Stimulated activated CD8-positive, alpha-beta memory T cell treated with anti-CD3 and anti-CD28 coated beads, Interleukin-7, amount 100 ng/mL, for 48 hours (primary cell): ENCODE data around the gene TBC1D25.
A peak's percentile ranks its signal among the peaks of the same experiment; 100 is the strongest.
"Not testable (repeated sequence)": the region's sequence is repeated elsewhere in the genome, so short reads cannot be mapped to it uniquely, and the experiment has no call there.

Source experiments
- DNase-seq, 2 donors: peaks; one replicate each; pipeline ENCODE4 v3.0.0-alpha.2; 2020; ENCODE audit warnings: low read depth in 1 of 2; ENCODE audit errors: extremely low read depth in 1 of 2

TBC1D25 gene

DNA sequence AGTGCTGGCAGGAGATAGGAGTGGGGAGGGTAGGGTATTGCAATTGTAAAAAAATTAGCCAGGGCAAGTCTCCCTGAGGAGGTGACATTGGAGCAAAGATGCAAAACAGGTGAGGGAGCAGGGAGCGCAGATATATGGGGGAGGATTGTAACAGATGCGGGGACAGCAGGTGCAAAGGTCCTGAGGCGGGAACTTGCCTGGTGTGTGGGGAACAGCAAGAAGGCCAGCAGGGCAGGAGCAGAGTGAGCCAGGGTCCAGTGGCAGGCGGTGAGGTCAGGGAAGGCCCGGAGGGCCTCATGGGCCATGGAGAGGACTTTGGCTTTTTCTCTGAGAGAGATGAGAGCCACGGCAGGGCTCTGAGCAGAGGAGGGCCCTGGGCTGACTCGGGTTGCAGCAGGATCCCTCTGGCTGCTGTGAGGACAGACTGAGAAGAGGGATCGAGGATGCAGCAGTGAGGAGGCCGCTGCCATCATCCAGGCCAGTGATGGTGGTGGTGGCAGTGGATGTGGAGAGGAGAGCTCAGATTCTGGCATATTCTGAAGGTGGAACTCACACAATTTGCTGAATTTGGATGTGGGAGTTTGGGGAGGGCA lies 24.6 kb upstream of the TBC1D25 start:
- DNase-seq: no peak

DNA sequence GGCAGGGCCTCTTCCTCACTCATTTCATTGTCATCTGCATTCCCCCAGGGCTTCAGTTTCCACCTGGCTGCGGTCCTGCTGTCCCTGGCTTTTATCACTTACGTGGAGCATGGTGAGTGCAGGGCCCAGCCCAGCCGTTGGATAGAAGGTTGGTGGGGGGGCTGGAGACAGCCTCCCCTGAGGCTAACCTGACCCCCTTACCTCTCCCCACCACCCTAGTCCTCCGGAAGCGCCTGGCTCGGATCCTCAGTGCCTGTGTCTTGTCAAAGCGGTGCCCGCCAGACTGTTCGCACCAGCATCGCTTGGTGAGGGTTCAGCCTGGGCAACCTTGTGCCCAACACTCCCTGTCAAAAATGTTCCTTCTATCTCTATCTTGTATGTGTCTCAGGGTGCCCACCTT lies 23.7 kb upstream of the TBC1D25 start:
- DNase-seq: no peak

DNA sequence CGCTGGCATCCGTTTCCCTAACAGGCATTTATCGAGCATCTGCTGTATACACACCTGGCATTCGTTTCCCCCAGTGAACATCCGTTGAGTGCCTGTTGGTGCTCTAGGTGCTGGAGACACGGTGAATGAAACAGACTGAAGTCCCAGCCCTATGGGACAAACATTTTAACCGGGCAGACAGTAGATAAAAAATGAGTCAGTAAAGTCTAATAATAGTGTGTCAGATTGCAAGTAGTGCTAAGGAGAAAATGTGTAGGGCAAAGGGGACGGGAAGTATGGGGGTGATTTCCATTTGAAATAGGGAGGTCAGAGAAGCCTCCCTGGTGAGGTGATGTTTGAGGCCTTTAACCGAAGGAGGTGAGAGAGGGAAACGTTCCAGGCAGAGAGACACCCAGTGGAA lies 23.2 kb upstream of the TBC1D25 start:
- no peak for DNase-seq

DNA sequence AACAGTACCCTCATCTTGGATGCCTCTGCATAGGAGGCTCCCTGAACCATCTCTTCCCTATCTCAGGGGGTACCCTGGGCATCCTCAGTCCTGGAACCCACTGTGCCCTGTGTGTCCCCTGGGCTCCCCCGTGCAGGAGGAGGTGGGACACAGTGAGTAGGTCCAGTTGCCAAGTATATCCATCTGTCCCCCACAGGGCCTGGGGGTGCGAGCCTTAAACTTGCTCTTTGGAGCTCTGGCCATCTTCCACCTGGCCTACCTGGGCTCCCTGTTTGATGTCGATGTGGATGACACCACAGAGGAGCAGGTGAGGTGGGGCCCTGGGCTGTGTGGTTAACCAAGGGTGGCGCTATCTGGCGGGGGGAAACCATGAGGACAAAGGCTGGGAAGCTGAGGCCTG lies 22.5 kb upstream of the TBC1D25 start:
- DNase-seq: no peak

DNA sequence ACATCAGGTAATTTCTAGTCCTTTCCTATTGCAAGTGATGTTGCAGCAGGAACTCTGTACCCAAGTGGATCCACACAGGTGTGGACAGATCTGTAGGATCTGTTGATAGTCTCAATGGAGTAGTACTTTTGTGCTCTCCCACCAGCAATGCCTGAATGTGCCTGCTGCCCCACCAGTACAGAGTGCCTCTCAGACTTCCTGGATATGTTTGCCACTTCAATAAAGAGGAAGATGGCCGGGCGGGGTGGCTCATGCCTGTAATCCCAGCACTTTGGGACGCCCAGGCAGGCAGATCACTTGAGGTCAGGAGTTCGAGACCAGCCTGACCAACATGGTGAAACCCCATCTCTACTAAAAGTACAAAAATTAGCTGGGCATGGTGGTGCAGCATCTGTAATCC lies 20.0 kb upstream of the TBC1D25 start:
- not testable (repeated sequence) for DNase-seq

DNA sequence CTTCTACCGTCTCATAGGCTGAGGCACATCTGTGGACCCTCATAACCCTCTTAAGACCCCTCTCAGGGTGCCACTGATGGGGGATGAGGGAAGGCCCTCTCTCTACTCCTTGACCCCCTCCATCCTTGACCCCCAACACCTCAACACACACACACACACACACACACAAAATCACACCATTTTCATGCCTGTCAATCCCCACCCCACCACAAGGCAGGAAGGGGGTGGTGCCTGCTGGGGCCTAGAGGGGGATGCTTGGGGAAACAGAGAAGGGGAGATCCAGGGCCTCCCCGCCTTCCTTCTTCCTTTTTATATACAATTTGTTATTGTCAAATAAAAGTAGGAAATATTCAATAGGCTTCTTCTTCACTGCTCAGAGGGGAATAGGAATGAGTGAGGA lies 19.1 kb upstream of the TBC1D25 start:
- DNase-seq: no peak

DNA sequence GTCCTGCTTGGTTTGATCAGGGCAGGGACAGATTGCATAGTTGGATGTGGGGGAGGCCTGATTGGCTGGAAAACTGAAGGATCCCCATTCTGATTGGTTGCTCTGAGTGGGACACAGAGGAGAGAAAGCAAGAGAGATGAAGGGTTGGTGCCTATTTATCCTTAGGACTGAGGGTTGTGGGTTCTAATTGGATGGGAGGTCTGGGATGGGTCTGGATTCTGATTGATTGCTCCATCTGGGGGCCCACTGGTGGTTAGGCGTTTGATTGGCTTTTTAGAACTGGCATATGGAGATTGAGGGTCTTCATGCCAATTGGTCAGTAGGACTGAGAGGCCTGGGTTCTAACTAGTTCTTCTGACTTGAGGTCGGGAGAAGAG lies 18.6 kb upstream of the TBC1D25 start:
- DNase-seq: no peak

DNA sequence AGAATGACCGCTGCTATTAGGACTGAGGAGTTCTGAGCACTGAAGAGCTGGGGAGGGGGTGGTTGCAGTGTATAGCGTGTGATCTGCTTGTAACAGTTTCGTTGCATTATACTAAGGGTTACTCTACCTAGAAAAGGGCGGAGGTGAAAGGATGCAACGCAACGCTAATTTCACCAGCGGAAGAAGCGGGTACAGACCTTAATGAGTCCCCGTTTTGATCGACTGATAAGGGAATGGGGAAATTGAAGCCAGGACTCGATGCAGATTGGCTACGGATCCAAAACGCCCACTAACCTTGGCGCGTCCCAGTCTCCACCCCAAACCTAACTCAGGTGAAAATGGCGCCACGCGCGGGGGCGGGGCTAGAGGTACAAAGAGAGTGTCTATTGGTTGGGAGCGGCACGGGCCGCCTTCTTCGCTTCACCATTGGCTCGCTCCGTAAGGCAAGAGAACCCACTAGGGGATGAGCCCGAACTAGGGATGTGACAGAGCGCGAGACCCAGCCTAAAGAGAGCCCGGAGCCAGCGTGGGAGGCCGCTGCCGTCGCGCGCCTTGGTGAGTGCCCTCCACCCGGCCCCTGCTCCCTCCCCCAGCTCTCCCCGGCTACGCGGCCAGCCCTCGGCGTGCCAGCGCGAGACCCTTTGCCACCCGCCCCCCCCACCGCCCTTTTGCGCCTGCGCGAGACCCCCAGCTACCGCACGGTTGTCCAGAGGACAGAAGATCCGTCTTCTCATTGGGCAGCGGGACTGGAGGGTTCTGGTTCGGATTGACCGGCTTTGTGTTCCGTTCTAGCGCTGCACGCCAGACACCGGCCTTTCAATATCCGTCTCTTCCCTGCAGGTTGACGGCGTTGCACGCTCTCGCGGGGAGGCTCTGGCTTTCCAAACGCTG lies 17.9 kb upstream of the TBC1D25 start, which contains the start of gene EBP:
Gene EBP (plus strand): TSS at position 456 of the 891 bp plus-strand sequence. CDS start 1,964 bp downstream, outside the sequence.
- peak; percentile 81 to 93 for DNase-seq

DNA sequence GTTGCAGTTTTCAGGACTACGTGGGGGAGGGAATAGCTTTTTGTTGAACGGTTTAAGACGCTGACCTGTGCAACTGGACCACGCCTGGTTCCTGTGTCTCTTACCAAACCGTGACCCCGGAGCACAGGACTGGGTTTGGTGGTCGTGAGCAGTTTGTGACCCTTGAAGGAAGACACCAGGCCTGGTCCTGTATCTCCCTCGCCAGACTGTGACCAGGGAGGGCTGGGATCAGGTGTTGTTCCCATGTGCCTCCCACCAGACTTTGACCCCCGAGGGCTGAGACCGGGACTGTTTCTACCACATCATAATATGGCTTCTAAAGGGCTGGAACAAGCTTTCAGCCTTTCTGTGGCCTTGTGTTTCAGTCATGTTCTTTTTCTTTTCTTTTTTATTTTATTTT lies 17.2 kb upstream of the TBC1D25 start:
- no peak for DNase-seq

DNA sequence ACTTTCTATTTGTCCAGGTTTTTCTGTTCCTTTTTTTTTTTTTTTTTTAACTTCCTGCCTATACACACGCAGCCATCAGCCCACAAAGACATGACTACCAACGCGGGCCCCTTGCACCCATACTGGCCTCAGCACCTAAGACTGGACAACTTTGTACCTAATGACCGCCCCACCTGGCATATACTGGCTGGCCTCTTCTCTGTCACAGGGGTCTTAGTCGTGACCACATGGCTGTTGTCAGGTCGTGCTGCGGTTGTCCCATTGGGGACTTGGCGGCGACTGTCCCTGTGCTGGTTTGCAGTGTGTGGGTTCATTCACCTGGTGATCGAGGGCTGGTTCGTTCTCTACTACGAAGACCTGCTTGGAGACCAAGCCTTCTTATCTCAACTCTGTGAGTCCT lies 15.8 kb upstream of the TBC1D25 start:
- DNase-seq: no peak

DNA sequence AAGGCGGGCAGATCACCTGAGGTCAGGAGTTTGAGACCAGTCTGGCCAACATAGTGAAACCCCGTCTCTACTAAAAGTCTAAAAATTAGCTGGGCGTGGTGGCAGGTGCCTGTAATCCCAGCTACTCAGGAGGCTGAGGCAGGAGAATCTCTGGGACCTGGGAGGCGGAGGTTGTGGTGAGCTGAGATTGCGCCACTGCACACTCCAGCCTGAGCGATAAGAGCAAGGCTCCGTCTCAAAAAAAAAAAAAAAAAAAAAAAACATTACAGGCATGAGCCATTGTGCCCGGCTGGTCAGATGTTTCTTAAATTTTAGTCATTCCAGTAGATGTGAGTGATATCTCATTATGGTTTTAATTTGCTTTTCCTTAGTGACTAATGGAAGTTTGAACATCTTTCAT lies 13.7 kb upstream of the TBC1D25 start:
- DNase-seq: not testable (repeated sequence)

DNA sequence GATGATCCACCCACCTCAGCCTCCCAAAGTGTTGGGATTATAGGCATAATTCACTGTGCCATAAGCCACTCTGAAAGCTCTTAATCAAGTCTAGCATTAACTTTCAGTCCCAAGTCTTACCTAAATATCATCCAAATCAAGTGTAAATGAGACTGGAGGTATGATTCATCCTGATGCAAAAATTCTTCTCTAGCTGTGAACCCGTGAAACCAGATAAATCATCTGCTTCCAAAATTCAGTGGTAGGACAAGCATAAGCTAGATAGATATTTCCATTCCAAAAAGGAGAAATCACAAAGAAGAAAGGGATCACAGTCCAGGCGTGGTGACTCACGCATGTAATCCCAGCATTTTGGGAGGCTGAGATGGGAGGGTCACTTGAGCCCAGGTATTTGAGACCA lies 8.8 kb upstream of the TBC1D25 start:
- no peak for DNase-seq

DNA sequence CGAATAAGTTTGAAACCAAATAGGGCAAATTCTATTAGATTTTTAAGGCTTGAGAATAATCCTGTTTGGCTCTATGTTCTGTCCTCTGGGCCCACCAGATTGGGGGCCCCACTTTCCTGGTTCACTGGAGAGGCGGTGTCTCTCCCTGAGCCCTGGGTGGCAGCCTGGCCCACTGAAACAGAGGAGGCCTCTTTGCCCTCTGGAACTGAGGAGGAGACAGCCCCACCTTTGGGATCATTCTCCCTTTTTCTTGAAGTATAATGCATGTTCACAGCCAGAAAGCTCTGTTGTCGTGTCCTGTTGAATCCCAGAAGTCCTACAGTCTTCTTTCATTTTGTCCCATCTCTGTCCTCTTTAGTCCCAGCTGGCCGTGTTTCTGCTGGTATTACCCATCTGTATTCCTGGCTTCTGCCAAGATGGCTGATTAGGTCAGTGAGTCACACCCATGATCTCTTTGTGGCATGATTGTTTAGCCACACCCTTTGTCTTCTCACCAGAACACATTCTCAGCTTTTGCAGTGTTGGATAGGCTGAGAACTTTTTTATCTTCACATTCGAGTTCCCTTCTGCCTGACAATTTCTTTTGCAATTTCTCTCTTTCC lies 8.1 kb upstream of the TBC1D25 start:
- no peak for DNase-seq

DNA sequence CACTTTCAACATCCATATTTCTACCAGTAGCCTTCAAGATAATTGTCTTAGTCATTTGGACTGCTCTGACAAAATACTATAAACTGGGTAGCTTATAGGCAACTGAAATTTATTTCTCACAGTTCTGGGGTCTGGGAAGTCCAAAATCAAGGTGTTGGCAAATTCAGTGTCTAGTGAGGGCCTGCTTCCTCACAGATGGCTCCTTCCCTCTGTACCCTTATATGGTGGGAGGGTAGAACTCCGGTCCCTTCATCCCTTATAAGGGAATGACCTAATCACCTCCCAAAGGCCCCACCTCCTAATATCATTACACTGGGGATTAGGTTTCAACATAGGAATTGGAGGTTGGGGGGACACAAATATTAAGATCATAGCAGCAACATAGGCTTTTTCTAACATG lies 7.4 kb upstream of the TBC1D25 start:
- DNase-seq: no peak

DNA sequence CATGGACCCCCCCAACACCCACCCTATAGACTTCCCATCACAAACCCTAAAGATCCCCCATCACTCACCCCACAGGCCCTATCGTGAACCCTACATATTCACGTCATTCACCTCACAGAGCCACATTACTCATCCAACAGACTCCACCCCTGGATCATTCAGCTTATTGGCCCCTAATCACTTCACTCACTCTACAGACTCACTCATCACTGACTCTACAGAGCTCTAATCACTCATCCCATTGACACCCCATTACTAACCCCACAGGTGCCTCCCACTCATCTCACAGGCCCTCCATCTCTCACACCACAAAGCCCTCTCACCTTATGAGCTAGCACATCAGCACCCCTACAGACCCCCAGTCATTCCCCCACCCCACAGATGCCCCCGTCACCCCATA lies 6.3 kb upstream of the TBC1D25 start:
- DNase-seq: no peak

DNA sequence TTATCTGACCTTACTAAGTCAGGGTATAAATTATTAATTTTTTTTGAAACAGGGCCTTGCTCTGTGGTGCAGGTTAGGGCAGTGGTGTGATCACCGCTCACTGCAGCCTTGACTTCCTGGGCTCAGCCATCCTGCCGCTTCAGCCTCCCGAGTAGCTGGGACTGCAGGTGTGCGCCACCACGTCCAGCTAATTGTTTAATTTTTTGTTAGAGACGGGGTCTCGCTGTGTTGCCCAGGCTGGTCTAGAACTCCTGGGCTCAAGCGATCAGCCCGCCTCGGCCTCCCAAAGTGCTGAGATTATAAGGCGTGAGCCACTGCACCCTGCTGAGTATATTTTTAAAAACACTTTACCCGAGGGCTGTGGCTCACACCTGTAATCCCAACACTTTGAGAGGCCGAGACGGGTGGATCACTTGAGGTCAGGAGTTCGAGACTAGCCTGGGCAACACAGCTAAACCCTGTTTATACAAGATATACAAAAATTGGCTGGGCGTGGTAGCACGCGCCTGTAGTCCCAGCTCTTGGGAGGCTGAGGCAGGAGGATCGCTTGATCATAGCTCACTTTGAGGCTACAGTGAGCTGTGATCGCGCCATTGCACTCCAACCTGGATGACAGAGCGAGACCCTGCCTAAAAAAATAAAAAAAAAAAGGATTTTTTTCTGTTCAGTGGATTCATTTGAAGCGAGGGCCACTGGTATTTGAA lies 721 bp upstream of the TBC1D25 start:
- DNase-seq: no peak

DNA sequence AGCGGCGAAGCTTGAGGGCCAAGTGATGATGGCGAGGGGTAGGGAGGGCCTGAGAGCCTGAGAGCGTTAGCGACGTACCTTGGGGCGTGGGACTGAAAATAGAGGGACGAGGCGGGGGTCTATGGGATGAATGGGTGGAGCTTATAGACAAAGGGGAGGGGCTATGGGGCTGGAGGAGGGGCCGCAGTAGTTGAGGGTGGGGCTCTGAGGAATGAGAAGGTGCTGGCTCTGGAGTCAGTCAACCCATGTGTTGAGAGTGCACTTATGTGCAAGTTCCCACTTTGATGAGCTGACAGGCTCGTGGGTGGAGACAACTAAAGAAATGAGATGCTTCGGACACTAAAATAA lies 488 bp downstream of the TBC1D25 start:
- no peak for DNase-seq

DNA sequence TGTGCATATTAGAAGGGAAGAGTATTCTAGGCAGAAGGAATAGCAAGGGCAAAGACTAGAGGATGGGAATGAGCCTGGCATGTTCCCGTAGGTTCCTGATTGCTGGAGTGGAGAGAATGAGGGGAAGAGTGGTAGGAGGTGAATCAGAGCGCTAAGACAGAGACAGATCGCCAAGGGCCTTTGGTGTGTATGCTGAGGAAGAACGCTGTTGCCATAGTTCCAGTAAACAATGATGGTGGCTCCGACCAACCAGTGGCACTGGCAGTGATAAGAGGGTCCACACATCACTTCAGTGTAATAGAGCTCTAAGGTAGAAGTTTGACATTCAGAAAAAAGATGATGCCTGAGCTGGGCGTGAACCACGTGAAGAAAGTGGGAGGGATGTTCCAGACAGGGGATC lies 966 bp downstream of the TBC1D25 start:
- no peak for DNase-seq

DNA sequence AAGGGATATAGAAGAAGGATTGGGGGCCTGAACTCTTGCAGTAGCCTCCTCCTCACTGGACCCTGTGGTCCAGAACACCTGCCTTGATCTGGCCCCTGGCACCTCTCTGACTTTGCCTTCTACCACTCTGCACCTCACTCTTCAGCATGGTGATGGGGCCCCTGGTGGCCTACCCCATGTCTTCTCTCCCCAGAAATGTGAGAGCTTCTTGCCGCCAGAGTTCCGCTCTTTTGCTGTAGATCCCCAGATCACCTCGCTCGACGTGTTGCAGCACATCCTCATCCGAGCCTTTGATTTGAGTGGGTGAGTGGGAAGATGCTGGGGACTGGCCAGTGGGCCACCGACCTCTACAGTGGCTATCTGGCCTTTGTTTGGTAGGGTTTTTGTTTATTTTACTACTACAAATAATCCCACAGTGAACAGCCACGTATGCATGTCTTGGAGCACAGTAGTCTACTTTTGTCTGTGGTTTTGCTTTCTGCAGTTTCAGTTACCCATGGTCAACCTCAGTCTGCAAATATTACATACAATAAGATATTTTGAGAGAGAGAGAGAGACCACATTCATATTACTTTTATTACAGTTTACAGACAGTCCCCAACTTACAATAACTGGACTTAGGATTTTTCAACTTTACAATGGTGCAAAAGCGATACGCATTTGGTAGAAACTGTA lies 1.8 kb downstream of the TBC1D25 start:
- DNase-seq: no peak

DNA sequence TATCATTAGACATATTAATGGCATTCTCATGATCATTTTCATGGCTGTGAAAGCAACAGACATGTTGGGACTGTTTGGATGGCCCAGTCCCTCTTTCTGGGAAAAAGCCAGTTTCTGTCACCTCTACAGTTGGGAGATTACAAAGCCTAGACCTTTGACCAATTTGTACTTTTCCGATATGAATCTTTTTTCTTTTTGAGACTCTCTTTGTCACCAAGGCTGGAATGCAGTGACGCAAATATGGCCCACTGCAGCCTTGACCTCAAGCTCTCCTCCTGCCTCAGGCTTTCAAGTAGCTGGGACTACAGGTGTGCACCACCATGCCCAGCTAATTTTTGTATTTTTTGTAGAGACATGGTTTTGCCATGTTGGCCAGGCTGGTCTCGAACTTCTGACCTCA lies 9.4 kb downstream of the TBC1D25 start:
- no peak for DNase-seq

DNA sequence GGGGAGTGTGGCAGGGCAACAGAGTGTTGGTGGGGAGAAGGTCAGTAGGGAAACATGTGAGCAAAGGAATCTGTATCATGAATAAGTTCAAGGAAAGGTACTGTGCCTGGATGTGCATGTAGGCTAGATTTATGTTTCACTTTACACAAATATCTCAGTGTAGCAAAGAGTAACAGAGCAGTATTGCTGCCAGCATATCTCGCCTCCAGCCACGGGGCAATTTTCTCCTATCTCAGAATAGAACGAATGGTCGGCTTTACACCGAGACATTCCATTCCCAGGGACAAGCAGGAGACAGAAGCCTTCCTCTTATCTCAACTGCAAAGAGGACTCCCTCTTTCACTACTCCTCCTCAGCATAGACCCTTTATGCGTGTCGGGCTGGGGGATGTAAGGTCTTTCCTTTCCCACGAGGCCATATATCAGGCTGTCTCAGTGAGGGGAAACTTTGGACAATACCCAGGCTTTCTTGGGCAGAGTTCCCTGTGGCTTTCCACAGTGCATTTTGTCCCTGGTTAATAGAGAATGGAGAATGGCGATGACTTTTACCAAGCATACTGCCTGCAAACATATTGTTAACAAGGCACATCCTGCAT lies 16.3 kb downstream of the TBC1D25 start:
- not testable (repeated sequence) for DNase-seq
